GM12891 (cell line): ENCODE measurements around the gene NUMA1.

Experiments
- PAX5 ChIP-seq: IDR thresholded peaks from 2 replicates; pipeline ENCODE4 v1.6.1; 2011; ENCODE audit warnings: low read length, moderate library complexity, mild to moderate bottlenecking; ENCODE audit not compliant: insufficient read depth, severe bottlenecking
- POLR2A ChIP-seq: IDR thresholded peaks from 2 replicates; pipeline ENCODE4 v1.6.1; 2011; ENCODE audit warnings: low read depth, low read length, control low read depth
- POLR2AphosphoS5 ChIP-seq: IDR thresholded peaks from 2 replicates; pipeline ENCODE4 v1.6.1; 2011; ENCODE audit warnings: low read depth, low read length, control low read depth
- TAF1 ChIP-seq: IDR thresholded peaks from 2 replicates; pipeline ENCODE4 v1.6.1; 2011; ENCODE audit warnings: low read depth, low read length, control low read depth

DNA sequence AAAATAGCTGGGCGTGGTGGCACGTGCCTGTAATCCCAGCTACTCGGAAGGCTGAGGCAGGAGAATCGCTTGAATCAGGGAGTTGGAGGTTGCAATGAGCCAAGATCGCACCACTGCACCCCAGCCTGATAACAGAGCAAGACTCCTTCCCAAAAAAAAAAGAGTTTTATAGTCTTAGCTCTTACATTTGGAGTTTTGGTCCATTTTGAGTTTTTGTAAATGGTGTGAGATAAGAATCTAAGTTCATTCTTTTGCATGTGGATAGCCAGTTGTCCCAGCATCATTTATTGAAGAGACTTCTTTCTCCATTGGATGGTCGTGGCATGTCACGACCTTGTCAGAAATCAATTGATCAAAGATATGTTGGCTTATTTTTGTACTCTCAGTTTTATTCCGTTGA is 116.9 kb downstream of the NUMA1 start:
- TF ChIP-seq POLR2A (no peak), PAX5 (no peak), POLR2AphosphoS5 (no peak), TAF1 (no peak)
